SJSA1 (cell line): ENCODE measurements around the gene KCNIP1. TPM values are rescaled to one million over a fixed set of nuclear protein-coding genes. Genes with fewer than 3 reads are reported as not detected.

Experiments
- DNase-seq, 2 experiments: peaks; one replicate each; pipeline ENCODE4 v3.0.0-alpha.2; 2015 to 2020; ENCODE audit warnings: low spot score in 2 of 2, low read depth in 1 of 2
- H3K27ac ChIP-seq: fragments of 250-450 bp; sonication (Bioruptor Pico); 2 replicates; pipeline ENCODE4 v1.5.1; 2020; ENCODE audit warnings: mild to moderate bottlenecking, moderate library complexity
- H3K27me3 ChIP-seq: fragments of 250-450 bp; sonication (Bioruptor Pico); replicated peaks from 2 replicates; pipeline ENCODE4 v1.5.1; 2020; ENCODE audit warnings: mild to moderate bottlenecking, moderate library complexity
- H3K36me3 ChIP-seq: fragments of 250-450 bp; sonication (Bioruptor Pico); 2 replicates; pipeline ENCODE4 v1.5.1; 2020; ENCODE audit warnings: mild to moderate bottlenecking
- H3K4me1 ChIP-seq: fragments of 250-450 bp; sonication (Bioruptor Pico); replicated peaks from 2 replicates; pipeline ENCODE4 v1.6.1; 2021; ENCODE audit warnings: mild to moderate bottlenecking
- H3K4me3 ChIP-seq: fragments of 250-450 bp; sonication (Bioruptor Pico); 2 replicates; pipeline ENCODE4 v1.5.1; 2020; ENCODE audit warnings: mild to moderate bottlenecking
- H3K9me3 ChIP-seq: fragments of 250-450 bp; sonication (Bioruptor Pico); replicated peaks from 2 replicates; pipeline ENCODE4 v1.5.1; 2020; ENCODE audit warnings: mild to moderate bottlenecking
- total RNA-seq: library from RNA; depleted of rRNA; stranded (reverse); fragments of >200 nt; shearing (Covaris generic); gene quantifications from 2 replicates; pipeline ENCODE4 v1.2.3, GENCODE V29; 2014

KCNIP1 gene
- total RNA-seq, 1 experiment from 2014 or later = 3.1 TPM

GRCh38 chr5:170508036-170508435 lies 4.2 kb downstream of the KCNIP1 start:
- H3K27ac ChIP-seq = no peak overlapping the region
- peaks cover 2% of the 10 kb centered on the region; the same call in 1 of the 2 replicates for H3K9me3 ChIP-seq
- no peak overlapping the region for H3K4me3 ChIP-seq
- DNase-seq = no peak
- H3K4me1 ChIP-seq = peaks cover 39% of the 10 kb centered on the region
- H3K27me3 ChIP-seq = no peaks in the 10 kb centered on the region
- no peaks in the 10 kb centered on the region for H3K36me3 ChIP-seq

GRCh38 chr5:170508660-170509347 lies 5.0 kb downstream of the KCNIP1 start:
- DNase-seq = peak in 1 of 2 experiments; percentile 67
- peaks cover 36% of the 10 kb centered on the region for H3K4me1 ChIP-seq

GRCh38 chr5:170509348-170509660 lies 5.5 kb downstream of the KCNIP1 start:
- no peaks in the 10 kb centered on the region for H3K36me3 ChIP-seq
- no peaks in the 10 kb centered on the region for H3K27me3 ChIP-seq
- H3K9me3 ChIP-seq = no peaks in the 10 kb centered on the region
- peaks cover 31% of the 10 kb centered on the region for H3K4me1 ChIP-seq
- DNase-seq = no peak
- H3K4me3 ChIP-seq = no peak overlapping the region
- peak overlapping the region; percentile 12 for H3K27ac ChIP-seq

More at GRCh38 chr5:170508660-170509347, 5.0 kb downstream of the KCNIP1 start:
- peaks cover 2% of the 10 kb centered on the region; the same call in 1 of the 2 replicates for H3K9me3 ChIP-seq
- H3K27ac ChIP-seq = peak overlapping the region; percentile 12
- H3K4me3 ChIP-seq = no peak overlapping the region
- H3K36me3 ChIP-seq = no peaks in the 10 kb centered on the region
- no peaks in the 10 kb centered on the region for H3K27me3 ChIP-seq

GRCh38 chr5:170510126-170510525 lies 6.3 kb downstream of the KCNIP1 start:
- peaks cover 27% of the 10 kb centered on the region for H3K4me1 ChIP-seq
- H3K36me3 ChIP-seq = no peaks in the 10 kb centered on the region
- no peak overlapping the region for H3K4me3 ChIP-seq
- DNase-seq = no peak
- no peak overlapping the region for H3K27ac ChIP-seq
- H3K9me3 ChIP-seq = no peaks in the 10 kb centered on the region
- H3K27me3 ChIP-seq = no peaks in the 10 kb centered on the region

- H3K9me3 ChIP-seq = no peaks in the 10 kb centered on the region
- H3K4me1 ChIP-seq = peaks cover 27% of the 10 kb centered on the region
- no peak for DNase-seq
- no peak overlapping the region for H3K27ac ChIP-seq
- no peak overlapping the region for H3K4me3 ChIP-seq
- H3K36me3 ChIP-seq = no peaks in the 10 kb centered on the region
- H3K27me3 ChIP-seq = no peaks in the 10 kb centered on the region
Observed at GRCh38 chr5:170510559-170510958, 6.7 kb downstream of the KCNIP1 start.

GRCh38 chr5:170511551-170512258 lies 7.9 kb downstream of the KCNIP1 start:
- Histone ChIP-seq H3K4me1 (peaks cover 27% of the 10 kb centered on the region), H3K27ac (no peak overlapping the region), H3K4me3 (no peak overlapping the region), H3K27me3 (no peaks in the 10 kb centered on the region), H3K36me3 (no peaks in the 10 kb centered on the region), H3K9me3 (no peaks in the 10 kb centered on the region)
- DNase-seq = no peak

GRCh38 chr5:170513856-170514525 lies 10.2 kb downstream of the KCNIP1 start:
- H3K9me3 ChIP-seq = no peaks in the 10 kb centered on the region
- no peak overlapping the region for H3K4me3 ChIP-seq
- DNase-seq = no peak
- no peaks in the 10 kb centered on the region for H3K36me3 ChIP-seq
- H3K27me3 ChIP-seq = no peaks in the 10 kb centered on the region
- no peak overlapping the region for H3K27ac ChIP-seq
- peaks cover 8% of the 10 kb centered on the region for H3K4me1 ChIP-seq

GRCh38 chr5:170517411-170517810 lies 13.6 kb downstream of the KCNIP1 start:
- no peak overlapping the region for H3K4me3 ChIP-seq
- no peak overlapping the region for H3K27ac ChIP-seq
- no peaks in the 10 kb centered on the region for H3K36me3 ChIP-seq
- no peaks in the 10 kb centered on the region for H3K9me3 ChIP-seq
- H3K27me3 ChIP-seq = no peaks in the 10 kb centered on the region
- DNase-seq = no peak
- peaks cover 31% of the 10 kb centered on the region for H3K4me1 ChIP-seq

GRCh38 chr5:170518277-170518676 lies 14.5 kb downstream of the KCNIP1 start:
- no peak overlapping the region for H3K27ac ChIP-seq
- no peaks in the 10 kb centered on the region for H3K9me3 ChIP-seq
- no peak overlapping the region for H3K4me3 ChIP-seq
- no peak for DNase-seq
- no peaks in the 10 kb centered on the region for H3K27me3 ChIP-seq
- no peaks in the 10 kb centered on the region for H3K36me3 ChIP-seq
- peaks cover 40% of the 10 kb centered on the region for H3K4me1 ChIP-seq

- no peaks in the 10 kb centered on the region for H3K27me3 ChIP-seq
- peaks cover 42% of the 10 kb centered on the region for H3K4me1 ChIP-seq
- no peaks in the 10 kb centered on the region for H3K36me3 ChIP-seq
- H3K4me3 ChIP-seq = no peak overlapping the region
- DNase-seq = no peak
- no peaks in the 10 kb centered on the region for H3K9me3 ChIP-seq
- no peak overlapping the region for H3K27ac ChIP-seq
Observed at GRCh38 chr5:170519549-170519948, 15.7 kb downstream of the KCNIP1 start.

- H3K4me1 ChIP-seq = peaks cover 42% of the 10 kb centered on the region
- H3K4me3 ChIP-seq = no peak overlapping the region
- H3K9me3 ChIP-seq = no peaks in the 10 kb centered on the region
- H3K27me3 ChIP-seq = no peaks in the 10 kb centered on the region
- DNase-seq = no peak
- no peaks in the 10 kb centered on the region for H3K36me3 ChIP-seq
- no peak overlapping the region for H3K27ac ChIP-seq
Observed at GRCh38 chr5:170520372-170520771, 16.6 kb downstream of the KCNIP1 start.

- Histone ChIP-seq H3K9me3 (no peaks in the 10 kb centered on the region), H3K27me3 (no peaks in the 10 kb centered on the region), H3K4me3 (no peak overlapping the region), H3K27ac (peak overlapping the region; percentile 74), H3K4me1 (peaks cover 42% of the 10 kb centered on the region), H3K36me3 (no peaks in the 10 kb centered on the region)
- peak; percentile 84 to 92 for DNase-seq
Observed at GRCh38 chr5:170522211-170523141, 18.7 kb downstream of the KCNIP1 start.

- Histone ChIP-seq H3K9me3 (no peaks in the 10 kb centered on the region), H3K36me3 (no peaks in the 10 kb centered on the region), H3K27me3 (no peaks in the 10 kb centered on the region), H3K27ac (peak overlapping the region; percentile 74), H3K4me3 (no peak overlapping the region), H3K4me1 (peaks cover 42% of the 10 kb centered on the region)
- no peak for DNase-seq
Observed at GRCh38 chr5:170523142-170523551, 19.3 kb downstream of the KCNIP1 start.
